Nephron progenitor cell (in vitro differentiated cells): ENCODE data around the gene PLCD4.

Experiments used
- DNase-seq: peaks from one replicate; pipeline ENCODE4 v3.0.0; 2021
- H3K27ac Mint-ChIP-seq: 2 replicates; pipeline ENCODE4 v1.8.0; 2021; ENCODE audit warnings: mild to moderate bottlenecking, moderate library complexity, mixed read lengths
- H3K27me3 Mint-ChIP-seq: 2 replicates; pipeline ENCODE4 v1.8.0; 2021; ENCODE audit warnings: mild to moderate bottlenecking, low read depth, mixed read lengths; ENCODE audit not compliant: poor library complexity
- H3K36me3 Mint-ChIP-seq: 2 replicates; pipeline ENCODE4 v1.8.0; 2021; ENCODE audit warnings: low read depth, mixed read lengths
- H3K4me1 Mint-ChIP-seq: 2 replicates; pipeline ENCODE4 v1.8.0; 2021; ENCODE audit warnings: mixed read lengths
- H3K4me3 Mint-ChIP-seq: 2 replicates; pipeline ENCODE4 v1.8.0; 2021; ENCODE audit warnings: mild to moderate bottlenecking, moderate library complexity, mixed read lengths
- H3K9me3 Mint-ChIP-seq: 2 replicates; pipeline ENCODE4 v1.8.0; 2021; ENCODE audit warnings: mild to moderate bottlenecking, moderate library complexity, mixed read lengths
- CTCF ChIP-seq: fragments of 200-600 bp; sonication (generic); IDR thresholded peaks from 2 replicates; pipeline ENCODE4 v1.5.0; 2021; ENCODE audit warnings: antibody characterized with exemption

Gene PLCD4

GRCh38 chr2:218607436-218608115 lies at the start of gene PLCD4:
Gene PLCD4 (plus strand): TSS chr2:218607899. CDS start chr2:218615740, 7,841 bp downstream.
- Mint-ChIP-seq H3K27ac (peak within 1 kb of the TSS; percentile 86), H3K27me3 (peaks cover 27% of the 10 kb centered on the region), H3K4me3 (peak within 1 kb of the TSS; percentile 55), H3K9me3 (no peaks in the 10 kb centered on the region), H3K36me3 (no peaks in the 10 kb centered on the region), H3K4me1 (peaks cover 28% of the 10 kb centered on the region)
- no peak for TF ChIP-seq CTCF
- peak; percentile 15 for DNase-seq

GRCh38 chr2:218557941-218558340 lies 49.8 kb upstream of the PLCD4 start:
- no peak overlapping the region for H3K4me3 Mint-ChIP-seq
- TF ChIP-seq CTCF: no peak
- DNase-seq: no peak

GRCh38 chr2:218558986-218559385 lies 48.7 kb upstream of the PLCD4 start:
- Mint-ChIP-seq H3K4me3 (peak overlapping the region; percentile 28), H3K4me1 (peaks cover 27% of the 10 kb centered on the region), H3K27ac (peak overlapping the region; percentile 89), H3K36me3 (peaks cover 66% of the 10 kb centered on the region), H3K27me3 (no peaks in the 10 kb centered on the region), H3K9me3 (no peaks in the 10 kb centered on the region)
- no peak for TF ChIP-seq CTCF
- peak; percentile 29 for DNase-seq

More at GRCh38 chr2:218557941-218558340, 49.8 kb upstream of the PLCD4 start:
- Mint-ChIP-seq H3K27ac (no peak overlapping the region), H3K27me3 (no peaks in the 10 kb centered on the region), H3K36me3 (peaks cover 70% of the 10 kb centered on the region), H3K9me3 (peaks cover 3% of the 10 kb centered on the region), H3K4me1 (peaks cover 27% of the 10 kb centered on the region)

- no peaks in the 10 kb centered on the region for H3K9me3 Mint-ChIP-seq
- no peak overlapping the region for H3K4me3 Mint-ChIP-seq
- TF ChIP-seq CTCF: no peak
- peaks cover 31% of the 10 kb centered on the region for H3K4me1 Mint-ChIP-seq
- peak overlapping the region; percentile 26 for H3K27ac Mint-ChIP-seq
- H3K36me3 Mint-ChIP-seq: peaks cover 48% of the 10 kb centered on the region
- no peak for DNase-seq
- H3K27me3 Mint-ChIP-seq: no peaks in the 10 kb centered on the region
Measured at GRCh38 chr2:218564056-218564455, 43.6 kb upstream of the PLCD4 start.

GRCh38 chr2:218566296-218566695 lies 41.4 kb upstream of the PLCD4 start:
- DNase-seq: no peak
- Mint-ChIP-seq H3K27me3 (no peaks in the 10 kb centered on the region), H3K9me3 (no peaks in the 10 kb centered on the region), H3K27ac (no peak overlapping the region), H3K36me3 (peaks cover 35% of the 10 kb centered on the region), H3K4me3 (peak overlapping the region; percentile 94), H3K4me1 (peaks cover 39% of the 10 kb centered on the region)
- no peak for TF ChIP-seq CTCF

- Mint-ChIP-seq H3K36me3 (peaks cover 29% of the 10 kb centered on the region), H3K4me1 (peaks cover 49% of the 10 kb centered on the region), H3K27ac (peak overlapping the region; percentile 98), H3K27me3 (no peaks in the 10 kb centered on the region), H3K9me3 (no peaks in the 10 kb centered on the region), H3K4me3 (peak overlapping the region; percentile 94)
- no peak for DNase-seq
- TF ChIP-seq CTCF: no peak
Measured at GRCh38 chr2:218567797-218568189, 39.9 kb upstream of the PLCD4 start.
